Activated T-helper 2 cell treated with anti-CD3 and anti-CD28 coated beads, Interferon-gamma antibody, Interleukin-2, Interleukin-4, amounts not matched to agents 10 μg/mL and 5 μg/mL and 100 μg/mL, durations not matched to agents 14 hours and 24 hours and 36 hours (primary cell): ENCODE measurements around the gene ZBTB2. TPM values are rescaled to one million over a fixed set of nuclear protein-coding genes. Genes with fewer than 3 reads are reported as not detected.
"Not testable (repeated sequence)": the region's sequence is repeated elsewhere in the genome, so short reads cannot be mapped to it uniquely, and the experiment has no call there.

Source experiments
- DNase-seq: peaks from one replicate; pipeline ENCODE4 v3.0.0; 2021; ENCODE audit warnings: low spot score
- H3K27ac Mint-ChIP-seq: one replicate; pipeline ENCODE4 v1.8.0; 2021; ENCODE audit warnings: mixed read lengths
- H3K27me3 Mint-ChIP-seq: one replicate; pipeline ENCODE4 v1.8.0; 2021; ENCODE audit warnings: low read depth, mixed read lengths
- H3K36me3 Mint-ChIP-seq: one replicate; pipeline ENCODE4 v1.8.0; 2021; ENCODE audit warnings: low read depth, mixed read lengths
- H3K4me1 Mint-ChIP-seq: one replicate; pipeline ENCODE4 v1.8.0; 2021; ENCODE audit warnings: low read depth, mixed read lengths
- H3K4me3 Mint-ChIP-seq: one replicate; pipeline ENCODE4 v1.8.0; 2021; ENCODE audit warnings: low read depth, mild to moderate bottlenecking, moderate library complexity, mixed read lengths
- H3K9me3 Mint-ChIP-seq: one replicate; pipeline ENCODE4 v1.8.0; 2021; ENCODE audit warnings: mixed read lengths
- intact Hi-C: fragments of 100-400 bp; cut with micrococcal nuclease; formaldehyde crosslinking; loops from one replicate; pipeline ENCODE4 v1.15.1; 2023
- total RNA-seq: library from RNA; stranded (reverse); gene quantifications from 2 replicates; pipeline ENCODE4 v1.2.3, GENCODE V29; 2022

Gene ZBTB2
- total RNA-seq, 1 donor from 2014 or later, result 19.7 TPM

DNA sequence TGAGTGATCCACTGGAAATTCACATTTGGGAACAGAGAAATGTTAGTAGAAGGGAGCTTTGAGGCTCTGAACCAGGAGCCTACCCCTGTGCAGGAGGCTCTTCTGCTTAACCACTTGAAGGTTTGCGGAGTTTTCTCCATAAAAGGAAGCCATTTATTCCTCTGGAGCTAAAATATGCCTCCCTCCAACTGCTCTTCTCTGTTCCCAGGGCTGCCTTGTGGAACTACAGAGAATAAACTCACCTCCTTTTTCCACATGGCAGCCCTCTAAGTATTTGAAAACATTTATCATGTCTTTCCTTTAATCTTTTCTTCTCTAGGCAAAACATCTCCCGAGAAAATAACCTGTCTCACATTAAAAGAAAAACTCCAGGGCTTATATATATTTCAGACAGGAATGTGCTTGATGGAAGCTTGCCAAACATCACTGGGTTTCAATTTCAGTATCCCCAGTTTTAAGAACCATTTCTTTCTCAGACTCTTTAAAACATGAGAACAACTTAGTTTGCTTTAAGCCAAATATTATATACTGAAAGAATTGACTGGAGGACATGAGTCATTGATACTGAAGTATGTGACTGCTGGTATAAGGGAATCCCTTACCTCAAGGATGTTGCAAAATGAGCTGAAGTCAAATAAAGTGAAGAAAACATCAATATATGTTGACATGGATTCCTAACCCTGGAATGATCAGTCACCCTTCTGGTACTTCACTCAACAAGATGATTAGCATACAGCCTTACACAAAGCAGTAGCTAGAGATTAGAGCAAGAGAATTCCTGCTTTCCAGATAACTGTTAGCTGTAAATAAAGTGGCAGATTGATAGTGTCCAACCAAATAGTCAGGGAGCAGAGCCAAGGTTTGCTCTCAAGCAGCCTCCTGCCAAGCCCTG is 74.0 kb downstream of the ZBTB2 start:
- Mint-ChIP-seq H3K27ac (peak overlapping the region; percentile 40), H3K9me3 (peaks cover 11% of the 10 kb centered on the region), H3K27me3 (peaks cover 6% of the 10 kb centered on the region), H3K36me3 (peaks cover 12% of the 10 kb centered on the region), H3K4me1 (peaks cover 2% of the 10 kb centered on the region), H3K4me3 (no peak overlapping the region)
- intact Hi-C loops, result no loop called here
- no peak for DNase-seq

GRCh38 chr6:151315661-151316060 is 75.7 kb downstream of the ZBTB2 start:
- H3K36me3 Mint-ChIP-seq, result peaks cover 12% of the 10 kb centered on the region
- H3K4me1 Mint-ChIP-seq, H3K4me3 Mint-ChIP-seq, H3K27ac Mint-ChIP-seq, H3K27me3 Mint-ChIP-seq, DNase-seq, intact Hi-C loops: not testable (repeated sequence)
- peaks cover 11% of the 10 kb centered on the region for H3K9me3 Mint-ChIP-seq

Other genes with a start within 250 kb of the ZBTB2 start
- gene AKAP12, start 151.6 kb downstream of the ZBTB2 start, total RNA-seq, result 15.6 and 17.2 TPM in 2 replicates
- gene RMND1, start 60.6 kb upstream of the ZBTB2 start, total RNA-seq, result 18.5 and 20.5 TPM in 2 replicates
- gene CCDC170, start 102.5 kb upstream of the ZBTB2 start, total RNA-seq, result not detected in 2 replicates